Measurements from ENCODE around the gene RNF5. TPM values are rescaled to one million over a fixed set of nuclear protein-coding genes. Genes with fewer than 3 reads are reported as not detected.

RNF5 gene
- total RNA-seq, 4 donors from 2014 or later = 20.8 to 59.0 (median 40.8) TPM

DNA sequence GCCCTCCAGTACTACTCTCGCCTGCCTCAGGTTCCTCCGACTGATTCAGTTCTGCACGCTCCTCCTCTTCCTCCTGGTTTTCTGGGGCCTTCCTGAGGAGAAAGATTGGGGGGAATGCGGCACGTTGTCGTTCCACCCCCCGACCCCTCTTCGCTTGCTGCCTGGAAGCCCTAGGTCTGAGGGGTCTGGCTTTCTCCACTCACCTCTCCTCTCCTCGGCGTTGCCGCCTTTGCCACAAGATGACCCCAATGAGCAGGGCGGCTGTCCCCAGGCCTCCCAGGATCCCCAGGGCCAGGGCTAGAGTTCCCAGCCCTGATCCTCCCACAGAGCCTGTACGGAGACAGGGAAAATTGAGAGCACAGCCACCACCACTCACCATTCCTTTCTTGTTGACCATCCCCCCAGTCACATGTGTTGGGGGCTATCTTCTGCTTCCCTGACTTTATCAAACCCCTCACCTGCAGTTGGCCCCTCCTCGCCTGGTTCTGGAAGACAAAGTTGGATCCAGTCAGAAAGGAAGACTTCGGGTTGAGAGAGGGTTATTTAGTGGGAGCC is 3.0 kb downstream of the RNF5 start:
- no peak for TF ChIP-seq POLR2A (IDR thresholded peaks at IDR 0.05)
- TF ChIP-seq, protein P1, sequence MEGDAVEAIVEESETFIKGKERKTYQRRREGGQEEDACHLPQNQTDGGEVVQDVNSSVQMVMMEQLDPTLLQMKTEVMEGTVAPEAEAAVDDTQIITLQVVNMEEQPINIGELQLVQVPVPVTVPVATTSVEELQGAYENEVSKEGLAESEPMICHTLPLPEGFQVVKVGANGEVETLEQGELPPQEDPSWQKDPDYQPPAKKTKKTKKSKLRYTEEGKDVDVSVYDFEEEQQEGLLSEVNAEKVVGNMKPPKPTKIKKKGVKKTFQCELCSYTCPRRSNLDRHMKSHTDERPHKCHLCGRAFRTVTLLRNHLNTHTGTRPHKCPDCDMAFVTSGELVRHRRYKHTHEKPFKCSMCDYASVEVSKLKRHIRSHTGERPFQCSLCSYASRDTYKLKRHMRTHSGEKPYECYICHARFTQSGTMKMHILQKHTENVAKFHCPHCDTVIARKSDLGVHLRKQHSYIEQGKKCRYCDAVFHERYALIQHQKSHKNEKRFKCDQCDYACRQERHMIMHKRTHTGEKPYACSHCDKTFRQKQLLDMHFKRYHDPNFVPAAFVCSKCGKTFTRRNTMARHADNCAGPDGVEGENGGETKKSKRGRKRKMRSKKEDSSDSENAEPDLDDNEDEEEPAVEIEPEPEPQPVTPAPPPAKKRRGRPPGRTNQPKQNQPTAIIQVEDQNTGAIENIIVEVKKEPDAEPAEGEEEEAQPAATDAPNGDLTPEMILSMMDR (IDR thresholded peaks at IDR 0.05) = no peak
- Histone ChIP-seq H3K9me3 (no peaks in the 10 kb centered on the region), H3K27ac (peak overlapping the region in 3 of 4 donors; percentile 9 to 99 (median 14)), H3K4me3 (no peak overlapping the region), H3K4me1 (peaks cover 17 to 73% (median 39%) of the 10 kb centered on the region in 3 donors), H3K36me3 (peaks cover 6 to 53% (median 6%) of the 10 kb centered on the region in 3 donors), H3K27me3 (no peaks in the 10 kb centered on the region)
- intact Hi-C loops (cut with DNase I) = no loop called here
- WGBS, 2 donors = 93% methylated on average over 14 of the region's 15 CpGs
- no peak for DNase-seq

DNA sequence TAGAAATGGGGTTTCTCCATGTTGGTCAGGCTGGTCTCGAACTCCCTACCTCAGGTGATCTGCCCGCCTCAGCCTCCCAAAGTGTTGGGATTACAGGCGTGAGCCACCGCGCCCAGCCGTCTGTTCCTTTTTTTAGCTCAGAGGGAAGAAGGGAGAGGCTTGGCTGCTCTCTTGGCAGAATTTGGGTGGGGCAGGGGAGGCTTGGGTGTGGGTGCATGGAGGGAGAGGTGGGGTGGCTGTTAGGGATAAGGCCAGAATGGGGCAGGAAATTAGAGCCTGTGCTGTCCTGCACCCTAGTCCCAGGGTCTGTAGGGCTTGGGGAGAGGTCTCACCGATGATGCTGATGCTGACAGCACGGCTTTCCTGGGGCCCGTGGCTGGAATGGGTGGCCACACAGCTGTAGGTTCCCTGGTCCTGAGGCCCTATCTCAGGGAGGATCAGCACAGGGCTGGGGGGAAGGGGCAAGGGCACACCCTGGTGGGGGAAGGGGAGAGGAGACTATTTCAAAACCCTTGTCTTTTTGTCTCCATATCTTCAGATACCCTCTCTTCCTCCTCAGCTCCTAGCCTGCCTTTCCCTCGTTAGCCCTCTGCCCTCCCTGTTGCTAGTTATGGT is 3.8 kb downstream of the RNF5 start:
- Histone ChIP-seq H3K9me3 (no peaks in the 10 kb centered on the region), H3K27me3 (no peaks in the 10 kb centered on the region), H3K36me3 (peaks cover 6 to 61% (median 14%) of the 10 kb centered on the region in 3 donors), H3K4me1 (peaks cover 10 to 73% (median 37%) of the 10 kb centered on the region in 3 donors), H3K27ac (peak overlapping the region; percentile 14 to 99 (median 24)), H3K4me3 (no peak overlapping the region)
- no peak for DNase-seq
- intact Hi-C loops (cut with DNase I) = no loop called here
- WGBS, 2 donors = 84 to 91% methylated on average over 3 to 7 of the region's 10 CpGs
- no peak for TF ChIP-seq POLR2A (IDR thresholded peaks at IDR 0.05)
- TF ChIP-seq, protein P1 (IDR thresholded peaks at IDR 0.05) = no peak

DNA sequence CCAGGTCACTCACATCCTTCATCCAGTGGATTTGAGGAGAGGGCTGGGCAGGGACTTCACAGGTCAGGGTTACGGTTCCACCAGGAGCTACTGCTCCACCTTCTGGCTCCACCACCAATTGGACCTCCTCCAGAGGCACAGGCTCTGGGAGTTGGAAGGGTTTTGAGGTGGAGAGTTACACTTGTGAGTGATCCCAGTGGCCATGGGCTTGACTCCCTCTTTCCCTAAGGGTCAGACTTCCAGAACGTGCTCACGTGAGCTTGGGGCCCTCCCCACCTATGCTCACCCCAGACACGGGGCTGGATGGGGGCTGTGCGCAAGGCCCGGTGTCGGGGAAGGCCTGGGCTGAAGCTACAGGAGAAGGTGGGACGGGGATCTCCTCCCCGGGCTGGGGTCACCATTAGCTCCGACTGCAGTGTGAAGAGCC is 4.4 kb downstream of the RNF5 start:
- WGBS, 2 donors = 73 to 78% methylated on average over 1 to 2 of the region's 10 CpGs
- no peaks in the 10 kb centered on the region for H3K9me3 ChIP-seq
- no peak overlapping the region for H3K4me3 ChIP-seq
- H3K27ac ChIP-seq = peak overlapping the region; percentile 14 to 99 (median 46)
- peaks cover 10 to 74% (median 39%) of the 10 kb centered on the region in 3 donors for H3K4me1 ChIP-seq
- no peak for DNase-seq
- H3K27me3 ChIP-seq = no peaks in the 10 kb centered on the region
- H3K36me3 ChIP-seq = peaks cover 12 to 67% (median 19%) of the 10 kb centered on the region in 3 donors
- intact Hi-C loops (cut with DNase I) = no loop called here
- TF ChIP-seq, protein P1 (IDR thresholded peaks at IDR 0.05) = no peak
- TF ChIP-seq POLR2A (IDR thresholded peaks at IDR 0.05) = no peak

DNA sequence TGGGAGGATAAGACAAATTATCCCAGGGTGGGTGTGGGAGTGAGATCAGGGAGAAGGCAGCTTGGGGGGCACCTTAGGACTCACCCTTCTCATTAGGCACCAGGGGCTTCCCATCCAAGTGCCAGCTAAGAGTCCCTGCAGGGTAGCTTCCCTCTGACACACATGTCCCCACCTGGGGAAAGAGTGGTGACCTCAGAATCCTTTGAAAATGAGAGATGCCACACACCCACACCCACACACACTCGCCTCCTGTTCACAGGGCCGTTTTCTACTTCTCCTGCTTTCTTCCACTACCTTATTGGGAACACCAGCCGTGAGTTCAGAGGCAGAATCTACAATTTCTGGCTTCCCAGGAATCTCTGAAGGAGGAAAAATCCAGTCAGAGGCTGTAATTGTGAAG is 4.8 kb downstream of the RNF5 start:
- H3K4me3 ChIP-seq = no peak overlapping the region
- no peaks in the 10 kb centered on the region for H3K27me3 ChIP-seq
- DNase-seq = no peak
- peaks cover 14 to 79% (median 44%) of the 10 kb centered on the region in 3 donors for H3K4me1 ChIP-seq
- H3K9me3 ChIP-seq = no peaks in the 10 kb centered on the region
- H3K27ac ChIP-seq = peak overlapping the region in 3 of 4 donors; percentile 66 to 99 (median 99)
- WGBS, 2 donors = 63 to 79% methylated on average over 3 of the region's 3 CpGs
- intact Hi-C loops (cut with DNase I) = no loop called here
- H3K36me3 ChIP-seq = peaks cover 15 to 71% (median 19%) of the 10 kb centered on the region in 3 donors
- TF ChIP-seq, protein P1 (IDR thresholded peaks at IDR 0.05) = no peak
- no peak for TF ChIP-seq POLR2A (IDR thresholded peaks at IDR 0.05)

DNA sequence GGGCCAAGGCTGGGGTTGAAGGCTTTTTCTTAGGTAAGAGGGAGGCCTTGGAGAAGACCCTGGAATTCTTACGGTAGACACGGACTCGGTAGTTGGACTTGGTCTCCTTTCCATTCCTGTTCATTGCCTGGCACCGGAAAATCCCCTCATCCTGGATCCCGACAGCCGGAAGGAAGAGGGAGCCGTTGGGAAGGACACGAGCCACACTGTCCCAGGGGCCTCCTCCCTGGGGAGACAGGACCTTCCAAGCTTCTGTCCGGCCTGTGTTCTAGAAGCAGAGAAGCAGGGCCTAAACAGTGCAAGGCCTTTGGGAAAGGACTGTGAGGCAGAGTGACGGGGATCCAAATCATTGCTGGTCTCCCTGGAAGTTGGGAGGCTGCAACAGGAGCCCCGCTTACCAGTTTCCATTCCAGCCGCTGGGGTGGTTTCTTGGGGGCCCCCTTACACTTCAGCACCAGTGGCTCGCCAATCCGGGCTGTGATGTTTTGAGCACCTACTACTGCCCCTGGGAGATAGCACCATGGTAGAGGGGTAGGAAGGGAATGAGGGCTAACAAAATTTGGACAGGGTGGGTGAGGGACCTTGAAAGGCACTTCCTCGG is 5.4 kb downstream of the RNF5 start:
- no peak for TF ChIP-seq POLR2A (IDR thresholded peaks at IDR 0.05)
- TF ChIP-seq, protein P1 (IDR thresholded peaks at IDR 0.05) = no peak
- no peaks in the 10 kb centered on the region for H3K27me3 ChIP-seq
- peaks cover 20 to 84% (median 48%) of the 10 kb centered on the region in 3 donors for H3K4me1 ChIP-seq
- DNase-seq = no peak
- H3K36me3 ChIP-seq = peaks cover 15 to 74% (median 19%) of the 10 kb centered on the region in 3 donors
- intact Hi-C loops (cut with DNase I) = no loop called here
- H3K9me3 ChIP-seq = no peaks in the 10 kb centered on the region
- WGBS, 2 donors = 78 to 82% methylated on average over 9 to 14 of the region's 15 CpGs
- H3K4me3 ChIP-seq = no peak overlapping the region
- peak overlapping the region; percentile 32 to 99 (median 82) for H3K27ac ChIP-seq

All from esophagus squamous epithelium (tissue), 5 donors.